Measurements from ENCODE around the gene TCF7L2. TPM values are rescaled to one million over a fixed set of nuclear protein-coding genes. Genes with fewer than 3 reads are reported as not detected.

TCF7L2 gene
- polyA plus RNA-seq, 3 donors: 2.1 to 23.5 (median 6.1) TPM

DNA sequence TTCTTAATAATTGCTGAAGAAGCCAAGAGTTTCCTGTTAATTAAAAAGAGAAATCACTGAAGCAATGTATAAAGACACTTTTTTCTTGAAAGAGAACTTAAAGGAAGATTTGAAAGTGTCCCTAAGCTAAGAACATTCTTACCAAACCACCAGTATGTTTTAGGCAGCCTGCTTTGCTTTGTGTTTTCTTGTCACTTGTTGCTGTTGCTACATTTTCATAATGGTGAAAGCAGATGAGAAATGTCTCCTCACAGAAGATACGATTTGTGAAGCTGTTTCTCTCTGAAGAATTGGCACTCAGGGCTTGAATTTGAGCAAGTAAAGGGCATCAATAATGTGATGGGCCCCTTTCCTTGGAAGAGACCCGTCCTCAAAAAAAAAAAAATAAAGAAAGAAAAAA lies 30.9 kb downstream of the TCF7L2 start:
- intact Hi-C loops (cut with micrococcal nuclease): no loop called here
- Mint-ChIP-seq H3K36me3 (peaks cover 55 to 61% of the 10 kb centered on the region in 2 donors), H3K4me3 (no peak overlapping the region), H3K27me3 (ENCODE audit: low read depth in 3 of 3) (peaks cover 9 to 26% (median 22%) of the 10 kb centered on the region in 3 donors), H3K9me3 (no peaks in the 10 kb centered on the region), H3K27ac (no peak overlapping the region), H3K4me1 (peaks cover 17% of the 10 kb centered on the region)
- Histone ChIP-seq H4K20me1 (ENCODE audit: insufficient read depth, low read length) (peaks cover 98% of the 10 kb centered on the region), H3K27me3 (ENCODE audit: control insufficient read depth in 2 of 2, insufficient read depth in 2 of 2, low read length in 2 of 2) (peaks cover 0 to 12% of the 10 kb centered on the region in 2 donors), H3K27ac (ENCODE audit: low read depth in 1 of 2, low read length in 2 of 2) (no peak overlapping the region), H3K79me2 (ENCODE audit: insufficient read depth, low read length) (no peaks in the 10 kb centered on the region), H3K4me2 (replicated peaks; ENCODE audit: extremely low read depth, low read length, poor library complexity, severe bottlenecking) (no peak overlapping the region), H3K36me3 (replicated peaks in 1 of 2; ENCODE audit: control insufficient read depth in 1 of 2, insufficient read depth in 2 of 2, low read length in 2 of 2) (peaks cover 0 to 5% of the 10 kb centered on the region in 2 donors), H3K4me1 (ENCODE audit: control insufficient read depth in 1 of 2, insufficient read depth in 2 of 2, low read length in 2 of 2) (peaks cover 7 to 11% of the 10 kb centered on the region in 2 donors), H3K9ac (ENCODE audit: insufficient read depth, low read length, poor library complexity, severe bottlenecking) (no peak overlapping the region), H3K9me3 (replicated peaks in 1 of 2; ENCODE audit: control insufficient read depth in 1 of 2, insufficient read depth in 1 of 2, low read length in 2 of 2) (no peaks in the 10 kb centered on the region), H2AFZ (ENCODE audit: insufficient read depth, low read depth, low read length, poor library complexity, severe bottlenecking) (no peak overlapping the region), H3K4me3 (replicated peaks in 1 of 3; ENCODE audit: low read depth in 2 of 3, low read length in 3 of 3) (no peak overlapping the region)
- 89% methylated on average over 1 of the region's 2 CpGs for WGBS (ENCODE audit: insufficient coverage)
- no peak for DNase-seq
- TF ChIP-seq, protein P1, sequence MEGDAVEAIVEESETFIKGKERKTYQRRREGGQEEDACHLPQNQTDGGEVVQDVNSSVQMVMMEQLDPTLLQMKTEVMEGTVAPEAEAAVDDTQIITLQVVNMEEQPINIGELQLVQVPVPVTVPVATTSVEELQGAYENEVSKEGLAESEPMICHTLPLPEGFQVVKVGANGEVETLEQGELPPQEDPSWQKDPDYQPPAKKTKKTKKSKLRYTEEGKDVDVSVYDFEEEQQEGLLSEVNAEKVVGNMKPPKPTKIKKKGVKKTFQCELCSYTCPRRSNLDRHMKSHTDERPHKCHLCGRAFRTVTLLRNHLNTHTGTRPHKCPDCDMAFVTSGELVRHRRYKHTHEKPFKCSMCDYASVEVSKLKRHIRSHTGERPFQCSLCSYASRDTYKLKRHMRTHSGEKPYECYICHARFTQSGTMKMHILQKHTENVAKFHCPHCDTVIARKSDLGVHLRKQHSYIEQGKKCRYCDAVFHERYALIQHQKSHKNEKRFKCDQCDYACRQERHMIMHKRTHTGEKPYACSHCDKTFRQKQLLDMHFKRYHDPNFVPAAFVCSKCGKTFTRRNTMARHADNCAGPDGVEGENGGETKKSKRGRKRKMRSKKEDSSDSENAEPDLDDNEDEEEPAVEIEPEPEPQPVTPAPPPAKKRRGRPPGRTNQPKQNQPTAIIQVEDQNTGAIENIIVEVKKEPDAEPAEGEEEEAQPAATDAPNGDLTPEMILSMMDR (IDR thresholded peaks at IDR 0.05): no peak

DNA sequence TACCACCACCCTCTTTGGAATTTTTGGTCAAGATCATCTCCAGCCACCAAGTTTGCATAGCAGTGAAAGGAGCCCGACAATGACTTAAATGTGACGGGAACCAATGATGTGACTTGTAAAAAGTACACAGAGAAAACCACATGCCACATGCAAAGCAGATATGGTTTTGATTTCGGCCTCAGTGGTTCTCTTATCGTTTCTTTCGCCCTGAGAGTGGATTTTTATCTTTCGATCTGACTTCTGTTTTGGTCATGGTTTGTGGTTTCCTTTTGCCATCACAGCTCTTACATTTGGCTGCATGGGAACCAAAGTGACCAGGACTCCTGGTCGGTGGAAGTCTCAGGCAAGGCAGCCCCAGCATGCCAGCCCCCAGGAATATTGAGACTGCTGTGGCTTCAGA lies 31.5 kb downstream of the TCF7L2 start:
- H3K27me3 Mint-ChIP-seq (ENCODE audit: low read depth in 3 of 3): peaks cover 9 to 26% (median 22%) of the 10 kb centered on the region in 3 donors
- Histone ChIP-seq H3K79me2 (ENCODE audit: insufficient read depth, low read length) (no peaks in the 10 kb centered on the region), H3K4me2 (replicated peaks; ENCODE audit: extremely low read depth, low read length, poor library complexity, severe bottlenecking) (no peak overlapping the region)

More for the DNA sequence above, 31.5 kb downstream of the TCF7L2 start:
- intact Hi-C loops (cut with micrococcal nuclease): no loop called here
- peaks cover 0 to 12% of the 10 kb centered on the region in 2 donors for H3K27me3 ChIP-seq (ENCODE audit: control insufficient read depth in 2 of 2, insufficient read depth in 2 of 2, low read length in 2 of 2)
- peak in 1 of 3 donors; percentile 26 for DNase-seq
- H3K4me3 ChIP-seq (replicated peaks in 1 of 3; ENCODE audit: low read depth in 2 of 3, low read length in 3 of 3): no peak overlapping the region
- TF ChIP-seq, protein P1 (IDR thresholded peaks at IDR 0.05): no peak
- H4K20me1 ChIP-seq (ENCODE audit: insufficient read depth, low read length): peaks cover 98% of the 10 kb centered on the region
- no peaks in the 10 kb centered on the region for H3K36me3 ChIP-seq (replicated peaks in 1 of 2; ENCODE audit: control insufficient read depth in 1 of 2, insufficient read depth in 2 of 2, low read length in 2 of 2)
- peak overlapping the region in 1 of 2 donors; percentile 30 for H3K4me3 Mint-ChIP-seq
- H3K9me3 Mint-ChIP-seq: no peaks in the 10 kb centered on the region
- WGBS (ENCODE audit: insufficient coverage): 0% methylated on average over 2 of the region's 7 CpGs
- no peak overlapping the region for H2AFZ ChIP-seq (ENCODE audit: insufficient read depth, low read depth, low read length, poor library complexity, severe bottlenecking)
- no peak overlapping the region for H3K27ac Mint-ChIP-seq
- H3K9ac ChIP-seq (ENCODE audit: insufficient read depth, low read length, poor library complexity, severe bottlenecking): no peak overlapping the region
- peaks cover 52 to 56% of the 10 kb centered on the region in 2 donors for H3K36me3 Mint-ChIP-seq
- H3K4me1 Mint-ChIP-seq: peaks cover 23% of the 10 kb centered on the region
- peaks cover 13 to 18% of the 10 kb centered on the region in 2 donors for H3K4me1 ChIP-seq (ENCODE audit: control insufficient read depth in 1 of 2, insufficient read depth in 2 of 2, low read length in 2 of 2)
- H3K9me3 ChIP-seq (replicated peaks in 1 of 2; ENCODE audit: control insufficient read depth in 1 of 2, insufficient read depth in 1 of 2, low read length in 2 of 2): no peaks in the 10 kb centered on the region
- no peak overlapping the region for H3K27ac ChIP-seq (ENCODE audit: low read depth in 1 of 2, low read length in 2 of 2)
